B cell (primary cell): ENCODE data around the gene RASGRP3. TPM values are rescaled to one million over a fixed set of nuclear protein-coding genes. Genes with fewer than 3 reads are reported as not detected.

Source experiments
- ATAC-seq: fragments of 200-7000 bp; cut with Tn5 transposase; one replicate; pipeline ENCODE4 v1.10.0; 2021; ENCODE audit warnings: low read depth, mild to moderate bottlenecking, moderate number of reproducible peaks, moderate library complexity
- CTCF ChIA-PET: fragments of 350-600 bp; sonication (Branson Sonifier 250); formaldehyde crosslinking; loops from one replicate; lab custom pipeline; 2021; ENCODE audit warnings: antibody characterized with exemption, inconsistent platforms; lab: Charles Lee
- POLR2A ChIA-PET: fragments of 350-600 bp; sonication (Branson Sonifier 250); formaldehyde crosslinking; loops from one replicate; lab custom pipeline; 2021; ENCODE audit warnings: antibody characterized with exemption; lab: Charles Lee
- DNase-seq: peaks from one replicate; pipeline ENCODE4 v3.0.0; 2013
- H2AFZ ChIP-seq: 2 replicates; pipeline ENCODE4 v1.6.1; 2012; ENCODE audit warnings: mild to moderate bottlenecking, low read depth, low read length; ENCODE audit not compliant: insufficient read depth, poor library complexity, severe bottlenecking
- H3K27ac ChIP-seq, 2 donors: 1 replicate in 1 of 2; 2 replicates in 1 of 2; pipeline ENCODE4 v1.5.1; 2012 to 2013; ENCODE audit warnings: low read length in 2 of 2, mild to moderate bottlenecking in 2 of 2, moderate library complexity in 1 of 2
- H3K27me3 ChIP-seq, 4 experiments: fragments of 200-600 bp in 1 of 4; sonication (generic) in 1 of 4; replicated peaks in 1 of 4; 1 replicate in 2 of 4; 2 replicates in 2 of 4; pipeline versions ENCODE4 v1.6.1 to v1.7.0; 2013 to 2016; ENCODE audit warnings: low read length in 3 of 4, mild to moderate bottlenecking in 2 of 4, mixed read lengths in 1 of 4, moderate library complexity in 1 of 4; ENCODE audit not compliant: insufficient read depth in 4 of 4, control insufficient read depth in 3 of 4; ENCODE audit errors: control extremely low read depth in 1 of 4
- H3K36me3 ChIP-seq, 2 experiments: replicated peaks in 1 of 2; 1 replicate in 1 of 2; 2 replicates in 1 of 2; pipeline versions ENCODE4 v1.6.1 to v1.7.1; 2013; ENCODE audit warnings: low read length in 1 of 2; ENCODE audit not compliant: insufficient read depth in 2 of 2, control insufficient read depth in 1 of 2; ENCODE audit errors: control extremely low read depth in 1 of 2, extremely low read depth in 1 of 2
- H3K4me1 ChIP-seq, 2 donors: fragments of 200-600 bp in 1 of 2; sonication (generic) in 1 of 2; 1 replicate in 1 of 2; 2 replicates in 1 of 2; pipeline versions ENCODE4 v1.5.1 to v1.6.1; 2013 to 2017; ENCODE audit warnings: low read length in 2 of 2; ENCODE audit not compliant: control insufficient read depth in 2 of 2, insufficient read depth in 2 of 2
- H3K4me2 ChIP-seq: replicated peaks from 2 replicates; pipeline ENCODE3; 2012; ENCODE audit warnings: mild to moderate bottlenecking, low read depth, low read length; ENCODE audit not compliant: poor library complexity, severe bottlenecking
- H3K4me3 ChIP-seq, 5 experiments: fragments of 200-600 bp in 1 of 5; sonication (generic) in 1 of 5; 1 replicate in 3 of 5; 2 replicates in 2 of 5; pipeline versions ENCODE4 v1.5.1 to v1.7.0; 2011 to 2016; ENCODE audit warnings: low read length in 4 of 5, mild to moderate bottlenecking in 4 of 5, low read depth in 2 of 5, control low read depth in 1 of 5, moderate library complexity in 1 of 5; ENCODE audit not compliant: insufficient read depth in 1 of 5; ENCODE audit errors: control extremely low read depth in 1 of 5, extremely low read depth in 1 of 5
- H3K79me2 ChIP-seq: fragments of 200-600 bp; sonication (generic); one replicate; pipeline ENCODE4 v1.6.0; 2016; ENCODE audit warnings: low read length; ENCODE audit not compliant: control insufficient read depth, insufficient read depth
- H3K9ac ChIP-seq: fragments of 200-600 bp; sonication (generic); 2 replicates; pipeline ENCODE4 v1.6.1; 2017; ENCODE audit warnings: mild to moderate bottlenecking, low read length, moderate library complexity
- H3K9me3 ChIP-seq, 3 donors: one replicate each; pipeline versions ENCODE4 v1.6.1 to v1.7.1; 2013; ENCODE audit warnings: low read length in 2 of 3; ENCODE audit not compliant: control insufficient read depth in 2 of 3, insufficient read depth in 1 of 3; ENCODE audit errors: control extremely low read depth in 1 of 3
- H4K20me1 ChIP-seq: 2 replicates; pipeline ENCODE4 v1.6.0; 2012; ENCODE audit warnings: mild to moderate bottlenecking, low read length; ENCODE audit not compliant: insufficient read depth, control insufficient read depth, poor library complexity, severe bottlenecking
- H3K27ac Mint-ChIP-seq: one replicate; pipeline ENCODE4 v1.8.0; 2021; ENCODE audit warnings: mixed read lengths
- H3K27me3 Mint-ChIP-seq: one replicate; pipeline ENCODE4 v1.8.0; 2021; ENCODE audit warnings: mixed read lengths
- H3K4me1 Mint-ChIP-seq: one replicate; pipeline ENCODE4 v1.8.0; 2021; ENCODE audit warnings: mixed read lengths
- H3K4me3 Mint-ChIP-seq: one replicate; pipeline ENCODE4 v1.8.0; 2021; ENCODE audit warnings: mixed read lengths
- H3K9me3 Mint-ChIP-seq: one replicate; pipeline ENCODE4 v1.8.0; 2022; ENCODE audit warnings: mixed read lengths; ENCODE audit not compliant: insufficient read depth
- EZH2 ChIP-seq: IDR thresholded peaks from 2 replicates; pipeline ENCODE4 v1.6.1; 2012; ENCODE audit warnings: borderline replicate concordance, low read depth, mild to moderate bottlenecking, moderate library complexity, low read length; ENCODE audit not compliant: insufficient read depth, poor library complexity, severe bottlenecking
- WGBS: methylation state at CpG from one replicate; pipeline ENCODE4 v1.1.5; 2013; ENCODE audit warnings: missing lambda C conversion rate; ENCODE audit not compliant: insufficient coverage; 5-methylcytosine and 5-hydroxymethylcytosine counted together
- intact Hi-C: fragments of 100-400 bp; cut with micrococcal nuclease; formaldehyde crosslinking; loops from one replicate; pipeline ENCODE4 v1.10.0; 2022
- polyA plus RNA-seq: library from polyadenylated mRNA; depleted of rRNA; stranded (reverse); fragments of >200 nt; gene quantifications from 2 replicates; pipeline ENCODE4 v1.2.3, GENCODE V29; 2012
- total RNA-seq, 2 donors: library from RNA; stranded (reverse); fragments of 120-200 nt in 1 of 2; gene quantifications; 1 replicate in 1 of 2; 2 replicates in 1 of 2; pipeline versions ENCODE4 v1.2.3 to v1.2.4, GENCODE V29; 2013 to 2022
- TF ChIP-seq, protein P1 (sequence below): fragments of 200-600 bp; IDR thresholded peaks from one replicate; pipeline ENCODE4 v1.8.0; 2022; ENCODE audit warnings: antibody characterized with exemption, mild to moderate bottlenecking

Gene RASGRP3
- total and polyA plus RNA-seq, 2 donors (not counting 1 experiment from before 2014, with no cell fraction given), result 67.5 to 107 TPM

DNA sequence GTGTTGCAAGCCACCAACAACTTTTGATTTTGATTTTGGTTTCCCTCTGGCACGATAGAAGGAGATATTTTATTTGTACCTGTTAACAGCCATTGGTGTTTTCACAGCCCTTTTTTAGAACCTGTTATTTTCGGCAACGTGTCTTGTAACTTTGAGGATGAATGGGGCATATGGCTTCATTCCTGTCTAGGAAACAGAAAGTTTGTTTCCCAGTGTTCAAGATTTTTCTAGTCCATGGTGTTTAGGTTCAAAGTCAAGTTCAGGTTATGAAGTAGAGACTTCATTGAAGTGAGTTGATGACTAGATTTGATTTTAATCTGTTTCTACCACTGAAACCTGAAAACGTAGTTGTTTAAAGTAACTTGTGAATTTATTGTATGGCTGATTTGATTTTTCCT, 343 bp downstream of the RASGRP3 start:
- intact Hi-C loops, result loop anchor here (1.0 to 5.0 kb wide), 7 partner anchors 8 to 1414 kb away; partner anchors contain the start of genes BIRC6, SPAST and TTC27
- peak overlapping the region; percentile 68 to 98 (median 83) for H3K4me3 ChIP-seq
- H3K4me3 Mint-ChIP-seq, result peak overlapping the region; percentile 95
- no peaks in the 10 kb centered on the region for H3K9me3 ChIP-seq
- WGBS, result 0% methylated on average over 2 of the region's 4 CpGs
- peak overlapping the region; percentile 77 for H3K4me2 ChIP-seq
- peak overlapping the region; percentile 92 to 97 for H3K27ac ChIP-seq
- peaks cover 37 to 43% of the 10 kb centered on the region in 2 donors for H3K4me1 ChIP-seq
- CTCF ChIA-PET, result interaction anchor here (1.0 to 5.7 kb wide), 19 partner anchors 10 to 924 kb away, joined by 3 to 78 read pairs (median 7); partner anchors contain the start of genes FAM98A and TTC27
- ATAC-seq (no peak), DNase-seq (no peak)
- TF ChIP-seq, protein P1, sequence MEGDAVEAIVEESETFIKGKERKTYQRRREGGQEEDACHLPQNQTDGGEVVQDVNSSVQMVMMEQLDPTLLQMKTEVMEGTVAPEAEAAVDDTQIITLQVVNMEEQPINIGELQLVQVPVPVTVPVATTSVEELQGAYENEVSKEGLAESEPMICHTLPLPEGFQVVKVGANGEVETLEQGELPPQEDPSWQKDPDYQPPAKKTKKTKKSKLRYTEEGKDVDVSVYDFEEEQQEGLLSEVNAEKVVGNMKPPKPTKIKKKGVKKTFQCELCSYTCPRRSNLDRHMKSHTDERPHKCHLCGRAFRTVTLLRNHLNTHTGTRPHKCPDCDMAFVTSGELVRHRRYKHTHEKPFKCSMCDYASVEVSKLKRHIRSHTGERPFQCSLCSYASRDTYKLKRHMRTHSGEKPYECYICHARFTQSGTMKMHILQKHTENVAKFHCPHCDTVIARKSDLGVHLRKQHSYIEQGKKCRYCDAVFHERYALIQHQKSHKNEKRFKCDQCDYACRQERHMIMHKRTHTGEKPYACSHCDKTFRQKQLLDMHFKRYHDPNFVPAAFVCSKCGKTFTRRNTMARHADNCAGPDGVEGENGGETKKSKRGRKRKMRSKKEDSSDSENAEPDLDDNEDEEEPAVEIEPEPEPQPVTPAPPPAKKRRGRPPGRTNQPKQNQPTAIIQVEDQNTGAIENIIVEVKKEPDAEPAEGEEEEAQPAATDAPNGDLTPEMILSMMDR, result no peak
- TF ChIP-seq EZH2, result no peak
- H3K9me3 Mint-ChIP-seq, result no peaks in the 10 kb centered on the region
- no peaks in the 10 kb centered on the region for H3K27me3 ChIP-seq
- POLR2A ChIA-PET, result interaction anchor here (1.1 to 2.8 kb wide), 5 partner anchors 13 to 123 kb away, joined by 3 to 23 read pairs (median 7); partner anchors contain the start of gene FAM98A
- H3K9ac ChIP-seq, result peak overlapping the region; percentile 94
- no peaks in the 10 kb centered on the region for H4K20me1 ChIP-seq
- peak overlapping the region; percentile 98 for H3K27ac Mint-ChIP-seq
- H3K79me2 ChIP-seq, result peaks cover 56% of the 10 kb centered on the region
- H3K27me3 Mint-ChIP-seq, result no peaks in the 10 kb centered on the region
- H2AFZ ChIP-seq, result peak overlapping the region; percentile 82
- H3K4me1 Mint-ChIP-seq, result peaks cover 48% of the 10 kb centered on the region
- H3K36me3 ChIP-seq, result no peaks in the 10 kb centered on the region
